GM19193 (cell line): Measurements from ENCODE around the gene MRPL12.
A peak's percentile ranks its signal among the peaks of the same experiment; 100 is the strongest.

Experiments
- POLR2A ChIP-seq: IDR thresholded peaks from 4 replicates; pipeline ENCODE4 v1.6.1; 2011; ENCODE audit not compliant: insufficient read depth, insufficient read length; ENCODE audit errors: extremely low read depth

Gene MRPL12

DNA sequence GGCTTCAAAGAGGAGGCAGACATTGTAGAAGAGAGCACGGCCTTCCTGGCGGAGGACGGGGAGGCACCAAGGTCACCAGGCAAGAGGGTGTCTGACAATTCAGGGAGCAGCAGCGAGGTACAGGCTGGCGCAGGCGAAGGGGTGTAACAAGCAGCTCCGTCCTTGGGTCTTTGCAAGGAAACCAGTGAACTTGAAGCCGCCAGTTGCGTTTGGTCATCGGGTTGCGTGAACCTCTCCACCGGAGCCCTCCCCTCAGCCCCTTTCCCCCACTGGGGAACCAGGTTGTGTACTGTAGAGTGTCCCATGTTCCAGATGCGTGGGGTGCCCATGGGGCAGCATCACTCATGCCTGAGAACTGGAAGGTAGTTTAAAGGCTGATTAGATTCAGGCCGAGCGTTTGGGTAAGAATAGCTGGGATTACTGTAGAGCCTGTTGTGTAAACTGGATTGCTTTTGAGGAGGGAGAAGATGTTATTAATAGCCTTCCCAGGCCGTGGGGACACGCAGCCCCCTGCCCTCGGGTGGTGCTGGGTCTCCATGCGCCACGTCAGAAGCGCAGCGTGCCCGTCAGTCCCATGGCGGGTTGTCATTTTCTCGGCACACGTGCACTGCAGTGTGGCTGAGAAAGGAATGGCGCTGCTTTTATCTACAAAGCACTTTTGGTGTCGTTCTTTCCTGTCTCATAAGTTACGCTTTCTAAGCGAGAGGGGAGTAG lies 2.5 kb downstream of the MRPL12 start:
- no peak for TF ChIP-seq POLR2A

DNA sequence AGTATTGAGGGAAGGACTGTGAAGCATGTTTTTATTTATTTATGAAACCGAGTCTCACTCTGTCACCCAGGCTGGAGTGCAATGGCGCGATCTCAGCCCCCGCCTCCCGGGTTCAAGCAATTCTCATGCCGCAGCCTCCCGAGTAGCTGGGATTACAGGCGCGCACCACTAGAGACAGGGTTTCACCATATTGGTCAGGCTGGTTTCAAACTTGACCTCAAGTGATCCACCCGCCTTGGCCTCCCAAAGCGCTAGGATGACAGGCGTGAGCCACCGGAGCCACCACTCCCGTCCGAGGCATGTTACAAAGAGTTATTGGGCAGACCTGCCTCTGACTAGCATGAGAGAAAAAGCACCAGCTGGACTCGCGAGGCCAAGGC lies 3.1 kb downstream of the MRPL12 start:
- no peak for TF ChIP-seq POLR2A

DNA sequence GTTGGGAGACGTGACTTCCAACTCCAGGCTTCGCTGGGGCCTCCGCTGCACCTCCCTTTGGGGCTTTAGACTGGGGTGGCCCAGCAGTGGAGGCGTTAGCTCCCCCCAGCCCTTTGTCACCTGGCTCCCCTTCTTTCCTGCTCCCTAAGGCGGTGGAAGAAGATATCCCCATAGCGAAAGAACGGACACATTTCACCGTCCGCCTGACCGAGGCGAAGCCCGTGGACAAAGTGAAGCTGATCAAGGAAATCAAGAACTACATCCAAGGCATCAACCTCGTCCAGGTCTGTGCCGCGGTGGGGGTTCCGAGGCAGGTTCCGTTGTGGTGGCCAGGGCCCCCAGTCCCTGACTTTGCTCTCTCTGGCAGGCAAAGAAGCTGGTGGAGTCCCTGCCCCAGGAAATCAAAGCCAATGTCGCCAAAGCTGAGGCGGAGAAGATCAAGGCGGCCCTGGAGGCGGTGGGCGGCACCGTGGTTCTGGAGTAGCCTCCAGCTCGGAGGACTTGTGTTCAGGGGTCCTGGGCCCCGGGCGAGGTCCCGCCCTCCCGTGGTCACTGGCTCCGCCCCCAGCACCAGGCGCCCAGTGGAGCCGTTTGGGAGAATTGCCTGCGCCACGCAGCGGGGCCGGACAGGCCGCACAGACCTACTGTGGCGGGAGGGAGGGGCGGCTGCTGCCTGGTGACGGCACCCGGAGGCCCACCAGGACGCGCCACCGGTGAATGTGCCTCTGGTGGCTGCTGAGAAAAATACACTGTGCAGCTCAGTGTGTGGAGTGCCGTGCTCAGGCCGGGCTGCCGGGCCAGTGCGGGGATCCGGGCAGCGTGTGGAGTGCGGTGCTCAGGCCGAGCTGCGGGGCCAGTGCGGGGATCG lies 3.8 kb downstream of the MRPL12 start:
- no peak for TF ChIP-seq POLR2A

DNA sequence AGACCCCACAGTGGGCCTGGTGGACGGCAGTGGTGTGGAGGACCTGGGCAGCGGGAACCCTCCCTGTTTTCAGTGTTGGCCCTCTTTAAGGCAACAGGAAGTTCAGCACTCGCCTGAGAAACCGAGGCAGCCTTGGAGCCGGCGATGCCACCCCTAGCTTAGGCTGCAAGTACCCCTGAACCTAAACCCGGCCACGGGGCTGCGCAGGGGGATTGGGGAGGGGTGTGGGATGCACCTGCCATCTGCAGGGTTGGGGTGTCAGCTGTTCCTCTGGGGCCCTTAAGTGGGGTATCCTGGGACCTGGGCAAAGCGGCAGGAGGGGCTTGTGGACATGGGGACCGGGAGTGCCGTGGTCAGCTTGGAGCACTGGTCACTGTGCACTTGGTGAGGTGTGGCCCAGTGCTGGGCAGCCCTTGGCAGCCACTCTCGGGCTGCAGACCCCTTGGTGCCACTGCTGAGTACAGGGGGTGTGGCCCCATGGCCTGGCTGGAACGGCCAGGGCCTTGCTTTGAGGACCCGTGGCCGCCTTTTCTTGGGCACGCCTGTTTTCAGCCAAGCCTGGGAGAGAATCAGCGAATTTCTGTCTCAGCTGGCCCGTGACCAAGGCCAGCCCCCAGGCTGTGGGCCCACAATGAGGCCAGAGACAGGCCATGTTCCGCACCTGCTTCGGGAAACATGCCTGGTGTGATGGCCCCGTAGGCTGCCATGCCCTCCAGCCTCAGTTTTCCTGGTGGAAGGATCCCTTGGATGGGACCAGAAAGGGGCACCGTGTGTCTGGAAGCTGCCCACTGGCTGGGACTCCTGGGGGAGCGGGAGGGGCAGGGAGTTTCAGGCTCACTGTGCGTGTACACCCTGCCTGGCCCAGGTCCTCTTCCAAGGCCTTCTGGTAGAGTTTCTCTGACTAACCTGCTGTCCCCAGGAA lies 4.8 kb downstream of the MRPL12 start:
- peak; percentile 6 for TF ChIP-seq POLR2A

DNA sequence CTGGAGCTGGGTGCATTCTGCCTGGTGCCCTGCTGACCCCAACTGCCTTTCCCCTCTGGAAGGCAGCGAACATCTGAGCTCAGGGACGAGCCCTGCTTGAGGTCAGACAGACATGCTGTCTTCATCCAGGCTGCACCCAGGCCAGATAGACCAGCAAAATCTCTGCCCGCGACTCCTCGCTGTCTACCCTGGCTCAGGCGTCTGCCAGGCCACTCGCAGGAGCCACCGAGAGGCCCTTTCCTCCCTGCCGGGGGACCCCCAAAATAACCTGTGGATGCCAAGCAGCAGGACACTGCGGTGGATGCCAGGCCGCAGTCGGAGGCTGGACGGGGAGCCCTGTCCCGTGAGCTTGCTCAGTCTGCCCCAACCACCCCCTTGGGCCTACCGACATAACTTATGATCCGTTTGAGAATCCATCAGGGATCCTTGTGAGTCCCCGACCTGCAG lies 5.6 kb downstream of the MRPL12 start:
- no peak for TF ChIP-seq POLR2A

DNA sequence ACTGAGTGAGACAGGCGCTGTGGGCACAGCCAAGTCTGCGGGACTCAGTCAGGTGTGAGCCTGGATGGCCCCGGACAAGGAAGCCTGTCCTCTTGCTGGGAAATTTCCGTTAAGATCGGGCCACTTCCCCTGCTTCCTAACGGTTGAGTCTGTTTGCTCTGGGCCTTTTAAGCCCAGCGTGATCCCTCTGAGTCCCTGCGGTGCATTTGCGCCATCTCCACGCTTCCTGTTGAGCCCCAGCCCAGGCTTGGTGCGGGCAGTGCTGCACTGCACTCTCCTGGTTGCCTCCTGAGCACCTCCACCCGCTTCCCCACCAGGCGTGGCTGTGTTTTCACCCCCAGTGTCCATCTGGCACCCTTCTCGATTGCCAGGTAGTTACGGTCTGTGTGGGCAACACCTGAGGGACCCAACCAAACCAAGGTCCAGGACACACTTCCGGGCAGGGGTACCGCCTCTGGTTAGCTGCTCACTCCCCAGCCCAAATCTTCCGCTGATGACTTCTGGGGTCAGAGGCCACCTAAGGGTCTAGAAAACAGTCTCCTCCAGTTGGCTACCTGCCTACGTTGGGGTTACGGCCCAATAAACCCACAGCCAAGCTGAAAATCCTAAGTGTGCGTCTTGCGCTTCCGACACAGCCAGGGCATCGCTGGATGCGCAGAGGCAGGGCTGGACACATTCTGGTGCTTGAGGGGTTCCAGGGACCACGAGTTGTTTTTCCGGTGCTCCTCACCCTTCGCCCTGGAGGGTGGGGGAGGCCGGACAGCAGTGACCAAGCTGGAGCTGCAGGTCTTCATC lies 7.5 kb downstream of the MRPL12 start:
- no peak for TF ChIP-seq POLR2A

DNA sequence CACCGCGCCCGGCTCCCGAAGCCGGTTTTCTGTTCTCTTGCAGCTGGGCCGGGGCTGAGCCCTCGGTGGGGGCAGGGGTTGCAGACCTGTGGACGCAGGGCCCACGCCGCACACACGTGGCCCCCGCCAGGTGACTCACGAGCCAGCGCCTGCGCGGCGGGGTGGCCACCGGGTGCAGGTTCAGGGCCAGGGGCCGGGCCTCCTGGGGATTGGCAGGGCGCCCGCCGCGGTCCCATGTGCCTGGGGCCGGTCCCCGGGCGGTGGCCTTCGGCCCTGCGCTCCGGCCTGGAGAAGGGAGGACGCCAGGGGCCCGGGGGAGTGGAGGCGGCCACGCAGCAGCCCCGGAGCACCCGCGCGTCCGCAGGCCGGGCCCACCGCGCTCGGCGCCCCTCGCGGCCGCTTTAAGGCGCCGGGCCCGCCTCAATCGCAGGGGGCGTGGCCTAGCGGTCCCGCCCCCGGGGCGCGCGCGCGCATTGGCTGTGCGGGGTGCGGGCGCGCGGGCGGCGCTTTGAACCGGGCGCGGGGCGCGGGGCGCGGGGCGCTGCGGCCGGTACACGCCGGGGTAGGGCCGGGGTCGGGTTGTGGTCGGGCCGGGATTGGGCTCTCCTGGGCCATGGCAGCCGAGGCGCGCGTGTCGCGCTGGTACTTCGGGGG lies 8.8 kb downstream of the MRPL12 start, which contains the start of gene SLC25A10:
TSS of gene SLC25A10 (plus strand) at position 471 of the 654 bp plus-strand sequence. CDS start at position 614, 143 bp downstream.
- no peak for TF ChIP-seq POLR2A

DNA sequence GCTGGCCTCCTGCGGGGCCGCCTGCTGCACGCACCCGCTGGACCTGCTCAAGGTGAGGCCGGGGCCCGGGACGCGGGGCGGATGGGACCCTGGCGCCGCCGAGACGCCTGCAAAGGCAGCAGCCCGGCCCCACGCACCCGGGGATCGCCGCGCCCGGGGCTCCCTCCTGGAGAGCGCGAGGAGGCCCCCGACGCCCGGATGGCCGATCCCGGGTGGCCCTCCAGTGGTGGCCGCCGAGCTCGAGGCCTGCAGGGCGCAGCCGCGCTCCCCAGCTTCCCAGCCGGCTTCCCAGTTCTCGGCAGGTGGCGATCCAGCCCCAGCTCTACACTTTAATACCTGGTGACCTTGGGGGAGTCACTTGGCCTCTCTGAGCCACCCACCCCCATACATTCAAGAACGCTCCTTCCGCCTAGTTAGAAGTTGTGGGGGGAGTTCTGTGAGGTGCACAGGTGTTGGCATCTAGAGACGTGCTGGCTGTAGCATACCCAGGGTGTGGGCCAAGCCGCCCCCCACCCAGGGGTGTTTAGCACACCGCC lies 9.4 kb downstream of the MRPL12 start:
- TF ChIP-seq POLR2A: no peak

DNA sequence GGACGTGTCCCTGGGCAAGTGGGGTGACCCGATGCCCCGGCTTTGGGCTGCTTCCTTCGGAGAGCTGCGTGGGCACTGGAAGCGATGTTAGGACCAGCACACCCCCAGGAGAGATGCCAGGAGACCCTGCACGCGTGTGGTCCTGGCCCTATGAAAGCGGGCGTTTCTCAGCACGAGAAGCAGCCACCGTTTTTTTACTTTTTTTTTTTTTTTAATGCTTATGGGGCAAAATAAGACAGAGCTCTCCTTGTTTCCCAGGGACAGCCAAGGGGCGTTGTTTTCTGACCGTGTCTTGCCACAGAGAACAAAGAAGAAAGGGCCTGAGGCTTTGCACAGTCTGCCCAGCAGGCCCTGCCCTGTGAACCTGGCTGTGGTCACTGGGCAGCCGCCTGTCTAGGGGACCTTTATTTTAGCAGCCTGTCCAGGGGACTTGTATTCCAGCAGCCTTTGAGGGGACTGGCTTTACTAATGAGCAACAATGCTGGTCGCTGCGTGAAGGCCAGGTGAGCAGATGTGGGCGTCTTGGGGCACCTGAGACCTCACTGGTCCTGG lies 9.9 kb downstream of the MRPL12 start:
- no peak for TF ChIP-seq POLR2A

DNA sequence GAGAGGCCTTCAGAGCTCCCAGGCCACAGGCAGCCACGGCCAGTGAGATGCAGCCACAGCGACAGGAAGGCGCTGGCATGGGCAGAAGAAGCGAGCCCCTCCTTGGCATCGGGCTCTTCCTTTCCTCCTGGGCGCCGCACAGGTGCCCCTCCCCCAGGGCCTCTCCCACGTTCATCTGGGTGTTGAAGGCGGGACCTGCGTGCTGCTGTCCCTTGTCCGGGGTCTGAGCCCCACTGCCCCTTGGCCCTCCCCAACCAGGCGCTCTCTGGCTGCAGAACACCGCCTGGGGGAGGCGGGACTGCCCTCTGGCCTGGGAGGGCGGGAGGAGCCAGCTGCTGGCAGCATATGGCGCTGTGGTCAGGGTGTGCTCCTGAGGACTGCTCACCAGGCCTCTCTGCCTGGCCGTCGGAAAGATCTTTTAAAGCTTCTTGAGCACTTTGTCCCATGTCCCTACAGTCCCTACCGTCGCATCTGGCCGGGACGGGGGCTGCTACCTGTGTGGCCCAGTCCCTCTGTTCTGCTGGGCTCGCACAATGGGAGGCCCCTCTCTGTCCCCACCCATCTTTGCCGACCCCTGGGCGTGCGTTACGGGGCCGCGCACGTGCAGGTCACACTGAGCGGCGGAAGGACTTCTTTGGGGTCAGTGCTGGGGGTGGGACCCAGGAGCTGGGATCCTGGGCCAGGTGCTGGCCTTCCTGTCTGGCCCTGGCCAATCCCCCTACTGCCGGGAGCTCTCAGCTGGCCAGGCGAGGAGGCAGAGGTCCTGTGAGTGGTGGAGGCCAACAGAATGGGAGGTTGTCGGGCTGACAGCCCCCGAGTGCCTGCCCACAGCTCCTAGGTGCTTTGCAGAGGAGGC lies 10.6 kb downstream of the MRPL12 start:
- TF ChIP-seq POLR2A: no peak

DNA sequence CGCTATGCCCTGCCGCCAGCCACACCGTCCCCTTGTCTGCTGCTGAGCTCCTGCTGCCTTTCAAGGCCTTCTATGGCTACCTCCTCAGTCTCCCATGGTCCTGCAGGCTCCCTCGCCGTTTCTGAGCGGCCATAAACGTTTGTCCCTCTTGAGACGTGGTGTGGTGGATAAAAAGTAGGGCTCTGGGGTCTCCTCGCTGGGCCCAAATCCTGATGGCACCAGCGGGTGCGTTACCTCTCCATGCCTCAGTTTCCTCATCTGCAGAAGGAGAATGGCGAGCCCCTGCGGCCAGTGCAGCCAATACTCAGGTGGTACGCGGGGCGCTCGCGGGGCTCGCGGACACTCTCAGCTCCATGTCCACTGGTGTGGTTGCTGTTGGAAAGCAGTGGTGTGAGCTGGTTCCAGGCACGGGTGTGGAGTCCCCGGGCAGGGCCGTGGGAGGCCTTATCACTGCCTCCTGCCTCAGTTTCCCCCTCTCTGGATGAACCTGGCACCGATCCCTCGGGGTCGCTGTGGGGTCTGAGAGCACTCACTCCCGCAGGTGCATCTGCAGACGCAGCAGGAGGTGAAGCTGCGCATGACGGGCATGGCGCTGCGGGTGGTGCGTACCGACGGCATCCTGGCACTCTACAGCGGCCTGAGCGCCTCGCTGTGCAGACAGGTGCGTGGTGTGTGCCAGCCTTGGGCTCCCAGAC lies 11.4 kb downstream of the MRPL12 start:
- TF ChIP-seq POLR2A: no peak

DNA sequence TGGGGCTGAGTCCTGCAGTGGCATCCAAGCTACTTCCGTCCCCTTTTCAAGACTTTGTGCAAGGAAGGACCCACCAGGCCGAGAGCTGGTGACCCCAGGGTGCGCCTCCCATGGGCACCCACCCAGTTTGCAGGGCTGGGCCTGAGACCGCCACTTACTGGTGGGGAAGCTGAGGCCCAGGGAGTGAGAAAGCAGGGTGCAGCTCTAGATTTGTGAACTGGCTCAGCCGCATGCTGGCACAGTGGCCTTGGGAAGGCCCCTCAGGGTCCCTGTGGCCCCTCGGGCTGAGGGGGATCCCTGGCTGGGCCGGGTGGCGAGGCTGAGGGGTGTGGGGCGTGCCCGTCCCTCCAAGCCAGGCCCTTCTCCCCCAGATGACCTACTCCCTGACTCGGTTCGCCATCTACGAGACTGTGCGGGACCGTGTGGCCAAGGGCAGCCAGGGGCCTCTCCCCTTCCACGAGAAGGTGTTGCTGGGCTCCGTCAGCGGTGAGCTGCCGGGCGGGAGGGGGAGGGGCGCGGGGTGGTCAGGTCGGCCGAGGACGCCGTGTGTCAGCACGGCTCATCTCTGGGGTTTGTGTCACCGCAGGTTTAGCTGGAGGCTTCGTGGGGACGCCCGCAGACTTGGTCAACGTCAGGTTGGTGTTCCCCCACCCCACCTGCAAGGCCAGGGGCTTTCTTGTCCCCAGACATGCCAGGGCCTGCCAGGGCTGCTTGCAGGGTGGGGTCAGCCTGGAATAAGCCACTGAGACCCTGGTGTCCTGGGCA lies 12.1 kb downstream of the MRPL12 start:
- no peak for TF ChIP-seq POLR2A
